ENCODE data around the gene TP53I11.

TP53I11 gene

GRCh38 chr11:44972746-44973435 is 22.2 kb upstream of the TP53I11 start:
- no peaks in the 10 kb centered on the region for H3K36me3 ChIP-seq (ENCODE audit: low read length)
- TF ChIP-seq EZH2phosphoT487 (conservative IDR thresholded peaks at IDR 0.05; ENCODE audit: low read length) (no peak), CTCF (IDR thresholded peaks at IDR 0.05; ENCODE audit: insufficient read depth, low read length, poor library complexity, severe bottlenecking) (no peak)
- H3K79me2 ChIP-seq (ENCODE audit: insufficient read depth, low read length) = no peaks in the 10 kb centered on the region
- no peak overlapping the region for H3K9ac ChIP-seq (ENCODE audit: low read length)
- no peaks in the 10 kb centered on the region for H3K9me3 ChIP-seq (ENCODE audit: insufficient read depth, low read length)
- no peaks in the 10 kb centered on the region for H4K20me1 ChIP-seq (ENCODE audit: low read depth, low read length)
- H3K27me3 ChIP-seq (ENCODE audit: low read length) = no peaks in the 10 kb centered on the region
- no peaks in the 10 kb centered on the region for H3F3A ChIP-seq (ENCODE audit: insufficient read depth)
- H3K27ac ChIP-seq (ENCODE audit: low read depth, low read length) = no peak overlapping the region
- H3K4me2 ChIP-seq (ENCODE audit: low read depth, low read length, poor library complexity, severe bottlenecking) = no peak overlapping the region
- no peak overlapping the region for H2AFZ ChIP-seq (ENCODE audit: low read depth, low read length, severe bottlenecking)
- no peaks in the 10 kb centered on the region for H3K9me2 ChIP-seq (replicated peaks; ENCODE audit: insufficient read depth, low read length)
- no peak overlapping the region for H3K4me3 ChIP-seq (ENCODE audit: insufficient read depth, low read length, poor library complexity, severe bottlenecking)

DNA sequence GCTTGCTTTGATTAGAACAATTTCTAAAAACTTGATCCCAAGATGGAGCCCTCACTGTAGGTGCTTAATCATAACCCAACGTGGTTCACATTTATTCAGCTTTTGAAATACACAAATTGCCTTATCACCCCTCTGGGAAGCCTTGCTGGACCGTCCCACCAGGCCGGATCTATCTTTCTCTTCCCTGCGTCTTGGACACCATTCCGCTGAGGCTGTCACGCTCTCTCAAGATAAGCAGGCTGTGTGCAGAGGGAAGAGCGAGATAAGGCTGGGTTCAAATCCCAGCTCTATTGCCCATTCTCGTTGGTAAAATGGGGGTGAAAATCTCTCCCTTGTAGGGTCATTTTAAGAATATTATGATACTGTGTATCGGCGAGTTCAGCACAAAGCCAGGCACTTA is 20.5 kb upstream of the TP53I11 start:
- TF ChIP-seq EZH2phosphoT487 (conservative IDR thresholded peaks at IDR 0.05; ENCODE audit: low read length) = no peak
- no peak for TF ChIP-seq CTCF (IDR thresholded peaks at IDR 0.05; ENCODE audit: insufficient read depth, low read length, poor library complexity, severe bottlenecking)
- Histone ChIP-seq H3K9me3 (ENCODE audit: insufficient read depth, low read length) (no peaks in the 10 kb centered on the region), H3K4me3 (ENCODE audit: insufficient read depth, low read length, poor library complexity, severe bottlenecking) (no peak overlapping the region)

GRCh38 chr11:44970293-44970692 is 19.6 kb upstream of the TP53I11 start:
- no peaks in the 10 kb centered on the region for H3K9me2 ChIP-seq (replicated peaks; ENCODE audit: insufficient read depth, low read length)
- H3K27me3 ChIP-seq (ENCODE audit: low read length) = no peaks in the 10 kb centered on the region
- no peaks in the 10 kb centered on the region for H3K36me3 ChIP-seq (ENCODE audit: low read length)
- H3K9me3 ChIP-seq (ENCODE audit: insufficient read depth, low read length) = no peaks in the 10 kb centered on the region
- no peak overlapping the region for H3K9ac ChIP-seq (ENCODE audit: low read length)
- TF ChIP-seq CTCF (IDR thresholded peaks at IDR 0.05; ENCODE audit: insufficient read depth, low read length, poor library complexity, severe bottlenecking) (no peak), EZH2phosphoT487 (conservative IDR thresholded peaks at IDR 0.05; ENCODE audit: low read length) (no peak)
- no peak overlapping the region for H2AFZ ChIP-seq (ENCODE audit: low read depth, low read length, severe bottlenecking)
- no peak overlapping the region for H3K4me2 ChIP-seq (ENCODE audit: low read depth, low read length, poor library complexity, severe bottlenecking)
- no peaks in the 10 kb centered on the region for H3K79me2 ChIP-seq (ENCODE audit: insufficient read depth, low read length)
- no peaks in the 10 kb centered on the region for H3F3A ChIP-seq (ENCODE audit: insufficient read depth)
- H3K27ac ChIP-seq (ENCODE audit: low read depth, low read length) = no peak overlapping the region
- H4K20me1 ChIP-seq (ENCODE audit: low read depth, low read length) = no peaks in the 10 kb centered on the region
- H3K4me3 ChIP-seq (ENCODE audit: insufficient read depth, low read length, poor library complexity, severe bottlenecking) = no peak overlapping the region

More for the DNA sequence above, 20.5 kb upstream of the TP53I11 start:
- no peaks in the 10 kb centered on the region for H3K9me2 ChIP-seq (replicated peaks; ENCODE audit: insufficient read depth, low read length)
- no peaks in the 10 kb centered on the region for H3F3A ChIP-seq (ENCODE audit: insufficient read depth)
- no peaks in the 10 kb centered on the region for H3K79me2 ChIP-seq (ENCODE audit: insufficient read depth, low read length)
- no peaks in the 10 kb centered on the region for H3K27me3 ChIP-seq (ENCODE audit: low read length)
- H3K4me2 ChIP-seq (ENCODE audit: low read depth, low read length, poor library complexity, severe bottlenecking) = no peak overlapping the region
- H3K36me3 ChIP-seq (ENCODE audit: low read length) = no peaks in the 10 kb centered on the region
- H3K9ac ChIP-seq (ENCODE audit: low read length) = no peak overlapping the region
- H4K20me1 ChIP-seq (ENCODE audit: low read depth, low read length) = no peaks in the 10 kb centered on the region
- H2AFZ ChIP-seq (ENCODE audit: low read depth, low read length, severe bottlenecking) = no peak overlapping the region
- H3K27ac ChIP-seq (ENCODE audit: low read depth, low read length) = no peak overlapping the region
